ENCODE results near the gene AGPAT1. TPM values are rescaled to one million over a fixed set of nuclear protein-coding genes. Genes with fewer than 3 reads are reported as not detected.
A peak's percentile ranks its signal among the peaks of the same experiment; 100 is the strongest.
"Not testable (repeated sequence)": the region's sequence is repeated elsewhere in the genome, so short reads cannot be mapped to it uniquely, and the experiment has no call there.

The AGPAT1 gene
- total RNA-seq, 6 donors from 2014 or later = 25.9 to 54.5 (median 32.6) TPM

- TF ChIP-seq POLR2A (IDR thresholded peaks at IDR 0.05) (peak; percentile 48 to 98 (median 97)), EP300 (IDR thresholded peaks at IDR 0.05) (peak in 2 of 4 donors; percentile 26 to 88), CTCF (IDR thresholded peaks at IDR 0.05) (peak in 3 of 6 experiments; percentile 8 to 26 (median 22)), POLR2AphosphoS5 (IDR thresholded peaks at IDR 0.05) (peak; percentile 90 to 92)
- Histone ChIP-seq H3K9me3 (no peaks in the 10 kb centered on the region), H3K4me3 (peak overlapping the region; percentile 63 to 65 (median 64)), H3K27ac (peak overlapping the region; percentile 97 to 100 (median 98)), H3K27me3 (no peaks in the 10 kb centered on the region), H3K36me3 (peaks cover 0 to 25% (median 1%) of the 10 kb centered on the region in 4 donors), H3K4me1 (peaks cover 43 to 55% (median 49%) of the 10 kb centered on the region in 4 donors)
- WGBS, 2 donors = 0% methylated on average over 17 to 51 of the region's 58 CpGs
- ATAC-seq (ENCODE audit: low FRiP score in 2 of 2) (peak; percentile 47 to 50), DNase-seq (peak; percentile 89 to 93)
Observed at GRCh38 chr6:32195902-32196681, 20.2 kb upstream of the AGPAT1 start.

- peak; percentile 95 to 97 for ATAC-seq (ENCODE audit: low FRiP score in 2 of 2)
- WGBS, 2 donors = 0% methylated on average over 7 of the region's 25 CpGs; no CpG with 5 or more reads in 1 of the 2 donors
- H3K9me3 ChIP-seq = no peaks in the 10 kb centered on the region
- peak overlapping the region; percentile 97 to 100 (median 98) for H3K27ac ChIP-seq
- peak; percentile 100 for DNase-seq
- H3K36me3 ChIP-seq = peaks cover 0 to 20% (median under 1%) of the 10 kb centered on the region in 4 donors
- no peaks in the 10 kb centered on the region for H3K27me3 ChIP-seq
- peaks cover 49 to 60% (median 54%) of the 10 kb centered on the region in 4 donors for H3K4me1 ChIP-seq
- TF ChIP-seq POLR2A (IDR thresholded peaks at IDR 0.05) (no peak), CTCF (IDR thresholded peaks at IDR 0.05) (peak; percentile 51 to 92 (median 86)), POLR2AphosphoS5 (IDR thresholded peaks at IDR 0.05) (no peak)
- H3K4me3 ChIP-seq = peak overlapping the region in 3 of 4 donors; percentile 63 to 65 (median 64)
Observed at GRCh38 chr6:32195652-32195901, 19.7 kb upstream of the AGPAT1 start.

- H3K4me3 ChIP-seq = peak overlapping the region in 3 of 4 donors; percentile 63 to 65 (median 64)
- ATAC-seq (ENCODE audit: low FRiP score in 2 of 2) (no peak), DNase-seq (no peak)
- H3K36me3 ChIP-seq = peaks cover 0 to 17% (median 0%) of the 10 kb centered on the region in 4 donors
- no peaks in the 10 kb centered on the region for H3K9me3 ChIP-seq
- peak overlapping the region; percentile 78 to 100 (median 97) for H3K27ac ChIP-seq
- WGBS, 2 donors = 23 to 29% methylated on average over 10 to 11 of the region's 15 CpGs
- peaks cover 51 to 64% (median 56%) of the 10 kb centered on the region in 4 donors for H3K4me1 ChIP-seq
- TF ChIP-seq POLR2A (IDR thresholded peaks at IDR 0.05) = peak in 2 of 4 donors; percentile 11 to 90
- peak in 4 of 6 experiments; percentile 7 to 49 (median 15) for TF ChIP-seq CTCF (IDR thresholded peaks at IDR 0.05)
- no peak for TF ChIP-seq EP300 (IDR thresholded peaks at IDR 0.05)
- TF ChIP-seq POLR2AphosphoS5 (IDR thresholded peaks at IDR 0.05) = peak; percentile 11 to 81
- no peaks in the 10 kb centered on the region for H3K27me3 ChIP-seq
Observed at GRCh38 chr6:32194825-32195651, 19.2 kb upstream of the AGPAT1 start.

DNA sequence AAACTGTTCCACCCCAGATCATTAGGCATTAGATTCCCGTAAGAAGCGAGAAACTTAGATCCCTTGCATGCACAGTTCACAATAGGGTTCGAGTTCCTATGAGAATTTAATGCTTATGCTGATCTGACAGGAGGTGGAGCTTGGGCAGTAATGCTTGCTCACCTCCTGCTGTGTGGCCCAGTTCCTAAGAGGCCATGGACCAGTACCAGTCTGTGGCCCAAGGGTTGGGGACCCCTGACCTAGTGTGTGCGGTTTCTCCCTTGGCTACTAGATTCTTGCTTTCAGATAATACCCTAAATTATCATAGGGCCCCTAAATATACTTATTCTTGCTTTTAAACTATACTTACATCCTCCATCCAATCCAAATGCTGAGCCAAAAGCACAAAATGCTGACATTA lies 18.5 kb upstream of the AGPAT1 start:
- WGBS, 2 donors = 94 to 99% methylated on average over 4 of the region's 4 CpGs
- TF ChIP-seq POLR2A (IDR thresholded peaks at IDR 0.05) (no peak), EP300 (IDR thresholded peaks at IDR 0.05) (no peak), POLR2AphosphoS5 (IDR thresholded peaks at IDR 0.05) (no peak), CTCF (IDR thresholded peaks at IDR 0.05) (no peak)
- H3K36me3 ChIP-seq = peaks cover 0 to 17% (median 0%) of the 10 kb centered on the region in 4 donors
- H3K4me3 ChIP-seq = no peak overlapping the region
- DNase-seq (no peak), ATAC-seq (ENCODE audit: low FRiP score in 2 of 2) (no peak)
- H3K4me1 ChIP-seq = peaks cover 51 to 64% (median 58%) of the 10 kb centered on the region in 4 donors
- peak overlapping the region; percentile 78 to 100 (median 97) for H3K27ac ChIP-seq
- no peaks in the 10 kb centered on the region for H3K27me3 ChIP-seq
- H3K9me3 ChIP-seq = no peaks in the 10 kb centered on the region

GRCh38 chr6:32193096-32193495 lies 17.2 kb upstream of the AGPAT1 start:
- not testable (repeated sequence) for H3K27me3 ChIP-seq; ATAC-seq (ENCODE audit: low FRiP score in 2 of 2); H3K9me3 ChIP-seq; DNase-seq
- peaks cover 61 to 76% (median 70%) of the 10 kb centered on the region in 4 donors for H3K4me1 ChIP-seq
- peaks cover 0 to 10% (median 2%) of the 10 kb centered on the region in 4 donors for H3K36me3 ChIP-seq
- peak overlapping the region in 3 of 4 donors; percentile 72 to 96 (median 80) for H3K4me3 ChIP-seq
- peak overlapping the region; percentile 93 to 98 (median 96) for H3K27ac ChIP-seq
- 59 to 61% methylated on average over 13 of the region's 13 CpGs for WGBS, 2 donors

Data from upper lobe of left lung (tissue), 6 donors.